ENCODE results near the gene TMEM125.

The TMEM125 gene

DNA sequence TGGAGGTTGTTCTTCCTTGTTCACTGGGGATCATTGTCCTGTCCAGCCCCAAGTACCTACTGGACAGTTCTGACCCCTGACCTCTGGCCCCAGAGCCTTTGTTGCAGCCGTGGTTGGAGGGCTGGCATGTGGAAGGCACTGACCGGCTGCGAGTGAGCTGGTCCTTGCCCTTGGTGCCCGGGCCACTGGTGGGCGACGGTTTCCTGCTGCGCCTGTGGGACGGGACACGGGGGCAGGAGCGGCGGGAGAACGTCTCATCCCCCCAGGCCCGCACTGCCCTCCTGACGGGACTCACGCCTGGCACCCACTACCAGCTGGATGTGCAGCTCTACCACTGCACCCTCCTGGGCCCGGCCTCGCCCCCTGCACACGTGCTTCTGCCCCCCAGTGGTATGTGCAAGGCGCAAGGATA, 42.4 kb downstream of the TMEM125 start:
- DNase-seq (ENCODE audit: low read depth in 2 of 2): no peak

DNA sequence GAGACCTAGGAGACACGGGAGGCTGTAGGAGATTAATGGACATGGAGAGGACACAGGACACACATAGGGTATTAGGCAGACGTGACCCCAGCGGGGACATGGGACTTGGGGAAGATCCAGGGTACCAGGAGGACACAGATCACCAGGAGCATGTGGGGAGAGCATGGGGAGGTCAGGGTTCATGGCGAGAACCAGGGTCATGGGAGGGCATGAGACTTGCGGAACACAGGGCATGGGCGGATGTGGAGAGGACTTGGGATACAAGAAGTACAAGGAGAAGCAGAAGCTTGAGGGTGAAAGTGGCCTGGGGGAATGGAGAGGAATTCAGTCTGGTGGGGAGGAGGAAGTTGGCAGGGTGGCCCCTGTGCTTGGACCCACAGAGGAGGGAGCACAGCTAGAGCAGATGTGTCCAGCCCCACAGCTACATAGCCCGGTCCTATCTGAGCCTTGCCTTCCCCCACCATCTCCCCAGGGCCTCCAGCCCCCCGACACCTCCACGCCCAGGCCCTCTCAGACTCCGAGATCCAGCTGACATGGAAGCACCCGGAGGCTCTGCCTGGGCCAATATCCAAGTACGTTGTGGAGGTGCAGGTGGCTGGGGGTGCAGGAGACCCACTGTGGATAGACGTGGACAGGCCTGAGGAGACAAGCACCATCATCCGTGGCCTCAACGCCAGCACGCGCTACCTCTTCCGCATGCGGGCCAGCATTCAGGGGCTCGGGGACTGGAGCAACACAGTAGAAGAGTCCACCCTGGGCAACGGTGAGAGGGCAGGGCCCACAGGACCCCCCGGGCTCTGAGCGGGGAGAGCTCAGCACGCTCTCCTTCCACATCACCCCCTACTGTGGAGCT, 43.1 kb downstream of the TMEM125 start:
- DNase-seq (ENCODE audit: low read depth in 2 of 2): no peak

DNA sequence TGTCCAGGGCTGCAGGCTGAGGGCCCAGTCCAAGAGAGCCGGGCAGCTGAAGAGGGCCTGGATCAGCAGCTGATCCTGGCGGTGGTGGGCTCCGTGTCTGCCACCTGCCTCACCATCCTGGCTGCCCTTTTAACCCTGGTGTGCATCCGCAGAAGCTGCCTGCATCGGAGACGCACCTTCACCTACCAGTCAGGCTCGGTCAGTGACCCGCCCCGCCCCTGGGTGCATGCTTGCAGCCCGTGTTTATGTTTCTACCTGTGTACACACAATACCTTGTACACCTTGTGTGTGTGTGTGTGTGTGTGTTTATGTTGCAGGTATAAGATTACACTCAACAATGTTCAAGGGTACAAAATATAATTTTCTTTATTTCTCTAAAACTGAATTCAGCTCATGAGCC, 44.0 kb downstream of the TMEM125 start:
- DNase-seq (ENCODE audit: low read depth in 2 of 2): no peak

DNA sequence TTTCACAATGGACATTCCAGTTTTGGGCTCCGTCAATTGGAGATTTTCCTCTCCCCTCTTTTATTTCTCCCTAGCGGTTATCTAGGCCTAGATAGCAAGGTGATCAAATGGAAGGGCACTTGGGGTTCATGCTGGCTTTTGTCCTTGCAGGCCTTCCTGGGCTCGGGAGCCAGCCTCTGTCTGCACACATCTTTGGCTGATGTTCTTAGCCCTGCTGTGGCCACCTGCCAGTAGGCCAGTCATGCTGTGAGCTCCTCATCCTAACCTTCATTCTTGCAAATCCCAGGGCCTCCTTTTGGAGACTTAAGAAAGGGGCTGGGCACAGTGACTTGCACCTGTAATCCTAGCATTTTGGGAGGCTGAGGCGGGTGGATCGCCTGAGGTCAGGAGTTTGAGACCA, 44.5 kb downstream of the TMEM125 start:
- no peak for DNase-seq (ENCODE audit: low read depth in 2 of 2)

DNA sequence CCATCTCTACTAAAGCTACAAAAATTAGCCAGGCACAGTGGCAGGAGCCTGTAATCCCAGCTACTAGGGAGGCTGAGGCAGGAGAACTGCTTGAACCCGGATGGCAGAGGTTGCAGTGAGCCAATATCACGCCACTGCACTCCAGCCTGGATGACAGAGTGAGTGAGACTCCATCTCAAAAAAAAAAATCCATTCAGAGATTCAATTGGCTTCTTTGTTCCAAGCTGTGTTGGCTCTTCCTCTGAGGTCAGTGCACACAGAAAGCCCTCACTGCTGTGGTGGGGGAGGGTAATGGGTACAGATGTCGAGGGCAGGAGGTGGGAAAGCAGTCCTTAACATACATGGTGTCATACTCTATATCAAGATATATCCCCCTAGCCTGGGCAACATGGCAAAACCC, 45.7 kb downstream of the TMEM125 start:
- no peak for DNase-seq (ENCODE audit: low read depth in 2 of 2)

DNA sequence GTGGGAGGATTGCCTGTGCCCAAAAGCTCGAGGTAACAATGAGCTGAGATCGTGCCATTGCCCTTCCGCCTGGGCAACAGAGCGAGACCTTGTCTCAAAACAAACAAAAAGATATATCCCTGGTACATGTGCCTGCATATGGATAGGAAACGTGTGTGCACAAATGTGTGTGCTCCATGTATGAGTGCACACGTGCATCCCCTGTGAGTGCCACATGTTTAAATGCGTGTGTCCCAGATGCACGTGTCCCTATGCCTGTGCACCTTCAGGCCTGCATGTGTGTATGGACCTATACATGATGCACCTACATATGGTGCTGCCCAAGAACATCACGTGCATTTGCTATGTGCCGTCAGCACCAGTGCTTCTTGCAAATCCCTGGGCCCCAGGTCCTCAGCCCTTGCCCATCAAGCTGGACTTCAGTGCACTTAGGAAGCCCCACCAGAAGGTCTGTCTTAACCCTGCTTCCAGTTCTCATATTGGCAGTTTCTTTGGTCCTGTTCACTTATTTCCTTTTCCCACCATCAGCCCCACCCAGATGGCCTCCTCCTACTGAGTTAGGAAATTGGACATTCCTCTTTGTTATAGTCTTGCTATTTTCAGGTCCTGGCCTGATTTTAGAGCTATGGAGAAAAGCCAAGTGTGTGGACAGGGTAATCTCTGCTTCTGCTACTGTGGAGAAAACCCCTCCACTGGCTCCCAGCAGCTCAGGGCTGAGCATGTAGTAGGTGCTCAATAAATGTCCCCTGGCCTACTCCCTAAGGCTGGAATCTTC, 46.4 kb downstream of the TMEM125 start:
- no peak for DNase-seq (ENCODE audit: low read depth in 2 of 2)

DNA sequence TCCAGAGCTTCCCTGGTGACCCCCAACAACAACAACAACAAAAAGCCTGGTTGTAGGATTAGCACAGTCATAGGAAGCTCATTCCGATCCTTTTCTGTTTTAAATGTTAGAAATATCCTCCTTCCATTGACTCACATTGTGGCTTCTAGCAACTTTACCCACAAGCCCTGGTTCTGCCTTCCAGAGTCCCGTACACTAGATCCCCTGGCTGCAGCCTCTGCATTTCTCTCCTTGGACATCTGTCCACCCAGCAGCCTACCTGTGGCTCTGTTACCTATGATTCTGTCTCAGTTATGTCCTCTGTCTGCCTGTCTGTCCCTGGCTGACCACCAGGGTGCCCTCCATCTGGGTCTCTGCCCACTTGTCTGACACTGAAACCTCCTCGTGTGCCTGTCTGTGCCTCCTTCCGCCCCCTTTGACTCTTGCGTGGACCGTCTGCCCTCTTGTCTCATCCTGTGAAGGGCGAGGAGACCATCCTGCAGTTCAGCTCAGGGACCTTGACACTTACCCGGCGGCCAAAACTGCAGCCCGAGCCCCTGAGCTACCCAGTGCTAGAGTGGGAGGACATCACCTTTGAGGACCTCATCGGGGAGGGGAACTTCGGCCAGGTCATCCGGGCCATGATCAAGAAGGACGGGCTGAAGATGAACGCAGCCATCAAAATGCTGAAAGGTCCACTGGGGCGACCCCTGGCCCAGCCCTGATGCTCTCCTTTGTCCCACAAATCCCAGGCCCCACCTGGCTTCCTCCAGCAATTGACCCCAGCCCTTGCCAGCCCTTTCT, 47.1 kb downstream of the TMEM125 start:
- DNase-seq (ENCODE audit: low read depth in 2 of 2): no peak

DNA sequence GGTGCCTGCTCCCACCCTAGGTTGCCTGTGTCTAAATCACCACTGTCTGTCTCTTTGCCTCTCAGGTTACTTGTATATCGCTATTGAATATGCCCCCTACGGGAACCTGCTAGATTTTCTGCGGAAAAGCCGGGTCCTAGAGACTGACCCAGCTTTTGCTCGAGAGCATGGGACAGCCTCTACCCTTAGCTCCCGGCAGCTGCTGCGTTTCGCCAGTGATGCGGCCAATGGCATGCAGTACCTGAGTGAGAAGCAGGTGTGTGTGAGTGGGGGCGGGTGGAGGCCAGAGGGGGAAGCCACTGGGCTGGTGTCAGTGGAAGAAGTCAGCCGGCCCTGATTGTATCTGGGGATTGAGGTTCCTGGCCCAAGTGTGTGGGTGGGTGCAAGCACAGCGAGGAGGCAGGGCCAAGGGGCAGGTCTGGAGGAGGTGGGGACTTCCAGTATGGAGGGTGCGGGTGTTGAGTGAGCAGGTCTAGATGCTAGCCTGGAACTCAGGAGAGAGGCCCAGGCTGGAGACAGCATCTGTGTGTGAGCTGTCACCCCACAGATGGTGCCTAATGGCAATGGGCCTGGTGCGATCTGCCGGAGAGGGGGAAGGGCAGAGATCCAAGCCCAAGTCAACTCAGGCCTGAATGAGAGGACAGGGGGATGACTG, 48.2 kb downstream of the TMEM125 start:
- DNase-seq (ENCODE audit: low read depth in 2 of 2): no peak

DNA sequence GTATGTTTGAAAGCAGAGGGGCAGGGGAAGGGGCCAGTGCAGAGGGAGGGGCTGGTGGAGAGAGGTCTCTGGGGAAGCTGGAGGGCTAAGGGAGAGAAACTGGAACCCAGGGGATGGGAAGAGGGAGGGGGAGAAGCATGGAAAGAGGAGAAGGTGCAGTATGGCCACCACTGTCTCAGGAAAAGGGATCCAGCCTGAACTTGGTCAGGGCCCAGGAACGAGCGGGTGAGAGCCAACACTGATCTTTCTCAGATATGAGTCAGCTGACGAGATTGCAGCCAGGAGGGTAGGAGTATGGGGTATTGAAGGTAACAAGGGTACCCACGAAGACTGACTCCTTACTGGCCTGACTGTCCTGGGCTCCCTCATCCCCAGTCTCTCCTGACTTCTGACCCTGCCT, 49.0 kb downstream of the TMEM125 start:
- no peak for DNase-seq (ENCODE audit: low read depth in 2 of 2)

DNA sequence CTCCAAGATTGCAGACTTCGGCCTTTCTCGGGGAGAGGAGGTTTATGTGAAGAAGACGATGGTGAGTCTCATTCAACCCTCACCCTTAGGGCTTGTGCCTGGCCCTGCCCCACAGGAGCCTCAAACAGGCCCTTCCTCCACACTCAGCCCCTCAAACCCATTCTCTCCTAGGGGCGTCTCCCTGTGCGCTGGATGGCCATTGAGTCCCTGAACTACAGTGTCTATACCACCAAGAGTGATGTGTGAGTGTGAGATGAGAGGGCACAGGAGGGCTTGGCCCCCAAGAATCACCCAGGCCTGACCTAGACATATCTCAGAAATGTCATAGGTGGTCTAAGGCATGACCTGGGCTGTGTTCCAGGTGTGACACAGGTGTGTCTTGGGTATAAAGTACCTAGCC, 49.5 kb downstream of the TMEM125 start:
- DNase-seq (ENCODE audit: low read depth in 2 of 2): no peak

DNA sequence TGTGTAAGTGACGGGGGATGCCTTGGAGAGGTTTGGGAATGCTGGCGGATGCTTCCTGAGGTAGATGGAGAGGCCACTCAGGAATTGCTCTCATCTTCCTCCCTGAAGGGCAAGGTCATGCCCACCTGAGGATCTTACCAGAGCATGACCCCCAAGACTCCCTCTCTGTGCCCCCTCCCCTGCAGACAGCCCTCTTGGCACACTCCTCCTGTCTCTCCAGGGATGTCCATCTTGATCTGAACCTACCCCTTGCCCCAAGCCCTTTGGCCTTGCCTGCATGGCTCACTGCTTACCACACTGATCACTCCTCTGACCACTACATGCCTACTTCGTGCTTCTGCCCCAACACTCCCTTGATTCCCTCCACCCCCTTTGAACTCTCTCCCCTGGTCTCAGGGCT, 50.0 kb downstream of the TMEM125 start:
- DNase-seq (ENCODE audit: low read depth in 2 of 2): no peak

DNA sequence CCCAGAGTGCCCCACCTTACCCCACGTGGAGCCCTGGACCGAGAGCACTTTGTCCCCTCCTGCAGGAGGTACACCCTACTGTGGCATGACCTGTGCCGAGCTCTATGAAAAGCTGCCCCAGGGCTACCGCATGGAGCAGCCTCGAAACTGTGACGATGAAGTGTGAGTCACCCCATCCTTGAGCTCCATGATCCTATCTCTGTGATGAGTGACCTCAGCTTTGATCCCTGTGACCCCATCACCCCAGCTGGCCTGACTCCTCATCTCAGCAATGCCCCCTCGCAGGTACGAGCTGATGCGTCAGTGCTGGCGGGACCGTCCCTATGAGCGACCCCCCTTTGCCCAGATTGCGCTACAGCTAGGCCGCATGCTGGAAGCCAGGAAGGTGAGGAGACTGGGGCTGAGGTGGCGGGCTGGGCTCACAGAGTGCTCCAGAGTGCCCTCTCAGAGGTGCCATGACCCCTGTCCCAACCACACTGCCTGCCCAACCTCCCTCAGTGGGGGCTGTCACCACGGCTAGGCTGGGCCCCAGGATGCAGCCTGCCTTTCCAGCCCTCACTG, 51.6 kb downstream of the TMEM125 start:
- no peak for DNase-seq (ENCODE audit: low read depth in 2 of 2)

DNA sequence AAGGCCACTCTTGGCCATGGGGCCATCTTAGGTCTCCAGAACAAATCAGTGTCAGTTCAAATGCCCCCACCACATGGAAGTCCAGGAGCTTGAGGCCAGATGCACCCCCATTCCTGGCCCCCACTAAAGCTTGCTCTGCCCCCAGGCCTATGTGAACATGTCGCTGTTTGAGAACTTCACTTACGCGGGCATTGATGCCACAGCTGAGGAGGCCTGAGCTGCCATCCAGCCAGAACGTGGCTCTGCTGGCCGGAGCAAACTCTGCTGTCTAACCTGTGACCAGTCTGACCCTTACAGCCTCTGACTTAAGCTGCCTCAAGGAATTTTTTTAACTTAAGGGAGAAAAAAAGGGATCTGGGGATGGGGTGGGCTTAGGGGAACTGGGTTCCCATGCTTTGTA, 52.7 kb downstream of the TMEM125 start:
- DNase-seq (ENCODE audit: low read depth in 2 of 2): no peak

All from activated CD8-positive, alpha-beta memory T cell treated with anti-CD3 and anti-CD28 coated beads for 4 hours (primary cell).